GM19324 (cell line): ENCODE measurements around the gene LAMC1.

ENCODE experiments used
- ATAC-seq: cut with Tn5 transposase; IDR thresholded peaks from one replicate; pipeline ENCODE4 v1.9.1; 2021; ENCODE audit warnings: mild to moderate bottlenecking, moderate library complexity; ENCODE audit not compliant: unreplicated experiment, low FRiP score

LAMC1 gene

DNA sequence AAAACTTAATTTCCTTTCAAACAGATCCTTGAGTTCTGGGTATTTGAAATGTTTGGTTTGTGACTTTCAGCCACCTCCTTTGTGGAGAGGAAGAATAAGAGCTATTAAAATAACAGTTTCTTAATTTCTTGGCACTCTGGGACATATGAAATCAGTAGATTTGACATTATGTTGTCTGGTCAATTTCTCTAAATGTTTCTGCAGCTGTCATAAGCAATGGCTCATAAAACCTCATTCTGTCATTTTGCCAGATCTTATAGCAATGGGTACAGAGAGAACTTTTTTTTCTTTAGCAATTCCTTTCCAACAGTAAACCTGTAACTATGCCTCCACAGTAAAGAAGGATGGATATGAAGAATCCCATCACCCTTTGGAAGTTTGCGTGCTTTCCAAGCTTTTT is 52.6 kb downstream of the LAMC1 start:
- ATAC-seq: no peak

DNA sequence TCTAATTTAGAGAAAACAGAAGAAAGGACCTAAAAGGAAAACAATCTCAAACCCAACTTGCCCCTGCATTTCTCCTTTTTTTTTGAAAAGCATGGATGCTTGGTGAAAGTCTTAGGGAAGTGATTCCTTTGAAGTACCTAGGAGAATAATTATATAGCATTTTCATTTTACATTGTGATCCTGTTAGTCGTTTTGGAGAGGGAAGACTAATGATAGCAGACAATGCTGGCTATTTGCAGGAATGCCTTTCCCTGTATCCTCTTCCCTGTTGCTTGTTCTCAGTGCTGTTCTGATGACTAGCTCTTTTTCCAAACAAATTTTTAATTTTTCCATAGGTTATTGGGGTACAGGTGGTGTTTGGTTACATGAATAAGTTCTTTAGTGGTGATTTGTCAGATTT is 53.9 kb downstream of the LAMC1 start:
- no peak for ATAC-seq

DNA sequence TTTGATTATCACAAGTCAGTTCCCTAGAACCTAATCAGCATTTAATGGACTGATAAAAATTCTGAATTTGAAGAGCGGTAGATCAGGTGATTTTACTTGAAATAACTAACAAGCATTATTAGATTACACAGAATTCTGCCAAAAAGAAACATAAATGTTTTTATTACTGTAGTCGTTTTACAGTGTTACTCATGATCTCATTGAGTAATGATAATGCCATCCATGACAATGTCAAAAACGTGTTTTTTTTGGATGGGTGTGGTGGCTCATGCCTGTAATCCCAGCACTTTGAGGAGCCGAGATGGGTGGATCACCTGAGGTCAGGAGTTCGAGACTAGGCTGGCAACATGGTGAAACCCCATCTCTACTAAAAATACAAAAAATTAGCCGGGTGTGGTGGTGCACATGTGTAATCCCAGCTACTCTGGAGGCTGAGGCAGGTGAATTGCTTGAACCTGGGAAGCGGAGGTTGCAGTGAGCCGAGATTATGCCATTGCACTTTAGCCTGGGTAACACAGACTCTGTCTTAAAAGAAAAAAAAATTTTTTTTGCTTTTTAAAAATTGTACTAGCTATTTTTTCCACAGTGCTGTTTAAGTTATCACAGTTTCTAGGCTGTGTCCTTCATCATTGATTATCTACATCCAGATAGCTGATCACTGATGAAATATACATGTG is 56.6 kb downstream of the LAMC1 start:
- no peak for ATAC-seq

DNA sequence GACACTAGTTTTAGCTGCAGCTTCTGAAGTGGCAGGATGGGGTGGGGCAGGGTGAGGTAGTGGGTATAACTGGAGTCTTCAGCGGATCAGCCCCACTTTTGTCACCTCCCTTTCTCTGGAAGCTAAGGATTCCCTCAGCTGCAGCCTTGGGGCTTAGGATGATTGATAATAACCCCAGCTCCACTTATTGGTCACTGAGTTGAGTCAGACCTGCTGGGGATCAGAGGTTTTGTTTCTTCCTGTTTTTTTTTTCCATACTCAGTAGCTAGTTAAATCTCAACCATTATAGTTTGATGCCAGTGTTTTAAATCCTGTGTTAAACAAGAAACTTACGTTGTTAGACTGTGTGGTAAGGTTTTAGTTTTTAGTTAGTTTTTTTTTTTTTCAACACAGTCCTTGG is 57.2 kb downstream of the LAMC1 start:
- ATAC-seq: no peak

DNA sequence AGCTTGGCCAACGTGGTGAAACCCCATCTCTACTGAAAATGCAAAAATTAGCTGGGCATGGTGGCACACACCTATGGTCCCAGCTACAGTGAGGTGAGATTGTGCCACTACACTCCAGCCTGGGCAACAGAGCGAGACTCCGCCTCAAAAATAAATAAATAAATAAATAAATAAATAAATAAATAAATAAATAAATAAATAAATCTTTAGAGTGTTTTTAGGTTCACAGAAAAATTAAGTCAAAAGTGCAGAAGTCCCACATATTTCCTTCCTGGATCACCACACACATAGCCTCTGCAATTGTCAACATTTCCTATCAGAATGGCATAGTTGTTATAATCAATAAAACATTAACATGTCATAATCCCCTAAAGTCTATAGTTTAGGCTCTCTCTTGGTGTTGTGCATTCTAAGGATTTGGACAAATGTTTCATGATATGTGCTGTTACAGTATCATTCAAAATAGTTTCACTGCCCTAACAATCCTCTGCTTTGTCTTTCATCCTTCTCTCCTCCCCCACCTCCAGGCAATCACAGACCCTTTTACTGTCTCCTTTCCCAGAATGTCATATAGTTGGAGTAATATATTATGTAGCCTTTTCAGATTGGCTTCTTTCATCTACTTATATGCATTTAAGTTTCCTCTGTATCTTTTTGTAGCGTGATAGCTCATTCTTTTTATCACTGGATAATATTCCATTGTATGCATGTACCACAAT is 58.3 kb downstream of the LAMC1 start:
- ATAC-seq: no peak

DNA sequence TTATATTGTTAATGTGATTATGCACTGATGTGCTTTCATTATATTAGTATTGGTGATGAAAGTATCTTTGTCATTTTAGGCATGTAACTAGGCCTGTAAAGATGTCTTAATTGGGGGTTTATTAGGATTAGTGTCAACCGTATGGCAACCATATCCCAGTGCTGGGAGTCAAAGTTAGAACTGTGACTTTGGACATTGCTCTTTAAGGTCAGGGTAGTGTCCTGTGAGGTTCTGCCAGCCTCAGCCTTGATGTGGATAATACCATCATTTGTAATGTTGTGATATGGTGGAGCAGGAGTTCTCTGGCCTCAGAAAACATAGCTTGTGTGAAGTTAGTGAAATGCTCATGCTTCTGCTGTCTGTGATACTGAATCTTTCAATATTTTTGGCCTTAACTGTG is 59.4 kb downstream of the LAMC1 start:
- ATAC-seq: no peak

DNA sequence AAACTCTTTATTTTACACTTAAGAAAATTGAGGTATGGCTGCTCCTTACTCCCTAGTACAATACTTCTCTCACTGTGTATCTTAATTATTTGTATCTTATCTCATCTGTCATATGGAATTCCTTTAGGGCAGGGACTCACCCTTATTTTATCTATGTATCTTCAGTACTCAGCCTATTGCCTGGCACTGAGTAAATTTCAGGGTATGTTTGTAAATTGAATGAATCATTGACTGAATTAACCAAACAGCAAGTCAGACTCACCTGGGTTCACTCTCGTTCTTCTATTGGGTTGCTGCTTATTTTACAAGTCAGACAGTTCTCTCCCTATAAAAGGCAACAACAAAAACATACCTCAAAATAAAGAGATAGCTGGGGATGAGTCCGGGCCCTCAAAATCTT is 63.8 kb downstream of the LAMC1 start:
- ATAC-seq: no peak

DNA sequence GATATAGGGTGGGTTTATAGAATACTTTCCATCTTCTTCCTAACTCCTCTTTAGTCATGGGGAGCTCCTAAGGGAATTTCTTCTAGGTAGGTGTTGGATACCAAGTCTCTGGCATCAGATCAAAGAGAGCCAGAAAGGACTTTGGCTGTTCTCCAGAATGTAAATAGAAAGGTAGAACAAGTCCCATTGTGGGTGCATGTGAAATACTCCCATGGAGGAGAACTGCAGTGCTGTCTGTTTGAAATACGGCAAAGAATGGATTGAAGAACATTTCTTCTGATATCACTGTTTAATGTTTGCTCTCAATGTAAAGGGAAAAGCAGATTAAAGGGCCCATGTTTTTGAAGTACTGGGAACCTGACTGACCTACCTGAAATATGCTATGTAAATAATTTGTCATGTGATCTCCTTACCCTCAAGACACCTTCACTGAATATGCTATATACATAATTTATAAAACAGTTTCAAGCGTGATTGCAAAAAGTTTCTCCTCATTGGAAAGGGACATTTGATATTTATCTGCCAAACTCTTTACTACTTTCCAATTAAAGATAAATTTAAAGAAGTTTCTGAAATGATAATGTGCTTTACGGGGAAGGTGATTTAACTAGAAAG is 65.9 kb downstream of the LAMC1 start:
- ATAC-seq: no peak

DNA sequence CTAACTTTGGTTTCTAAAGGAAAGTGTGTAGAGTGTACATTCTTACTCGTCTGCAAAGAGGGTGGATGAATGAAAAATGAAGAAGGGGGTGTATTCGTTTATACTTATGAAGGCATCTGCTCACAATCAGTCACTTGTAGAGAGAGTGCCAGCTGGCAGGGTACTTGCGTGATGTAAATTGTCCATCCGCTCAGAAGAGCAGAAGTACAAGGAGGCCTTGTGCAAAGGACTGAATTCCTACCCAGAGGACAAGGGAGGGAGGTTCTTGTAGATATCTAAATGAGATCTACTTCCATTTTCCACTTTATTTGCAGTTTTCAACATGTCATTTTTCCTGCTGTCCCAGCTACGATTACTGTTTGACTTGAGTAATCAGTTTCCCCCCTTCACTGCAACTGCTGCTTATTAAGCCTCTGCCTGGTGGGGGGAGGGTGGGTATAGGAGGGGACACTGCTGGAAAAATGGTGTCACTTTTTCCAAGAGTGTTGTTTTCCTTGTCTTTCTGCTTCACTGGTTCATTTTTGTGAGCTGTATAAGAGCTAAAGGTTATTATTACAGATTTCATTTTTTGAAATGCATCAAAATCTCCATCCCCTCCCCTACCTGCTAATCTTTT is 67.3 kb downstream of the LAMC1 start:
- ATAC-seq: no peak

DNA sequence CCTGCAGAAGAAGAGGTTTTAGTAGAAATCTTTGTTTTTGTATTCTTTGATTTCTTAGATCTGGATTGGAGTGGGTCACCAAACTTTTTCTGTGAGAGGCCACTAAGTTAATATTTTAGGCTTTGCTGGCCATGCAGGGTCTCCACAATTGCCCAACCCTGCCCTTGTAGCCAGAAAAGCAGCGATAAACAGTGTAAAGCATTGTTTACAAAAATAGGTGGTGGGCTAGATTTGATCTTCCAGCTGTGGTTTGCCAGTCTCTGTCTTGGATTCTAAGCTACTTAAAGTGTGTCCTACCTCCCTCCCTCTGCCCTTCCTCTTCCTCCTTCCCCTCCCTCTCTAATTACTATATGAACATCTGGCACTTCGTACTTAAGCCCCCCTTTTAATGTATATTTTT is 68.0 kb downstream of the LAMC1 start:
- ATAC-seq: no peak

DNA sequence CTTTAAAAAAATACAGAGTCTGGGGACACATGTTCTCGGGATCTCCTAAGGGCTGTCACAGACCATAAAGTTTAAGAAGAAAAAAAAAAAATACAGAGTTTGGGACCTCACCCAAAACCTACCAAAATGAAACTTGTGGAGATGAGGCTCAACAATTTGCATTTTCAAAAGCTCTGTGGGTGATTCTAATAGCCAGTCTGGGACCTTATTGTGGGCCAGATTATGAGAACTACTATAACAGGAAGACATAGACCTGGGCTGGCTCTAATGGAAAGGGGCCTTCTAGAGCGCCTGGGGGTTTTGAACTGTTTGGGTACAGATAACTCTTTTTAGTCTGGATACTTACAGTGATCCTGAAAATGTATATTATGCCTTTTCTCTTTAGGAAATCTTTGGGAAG is 69.1 kb downstream of the LAMC1 start:
- no peak for ATAC-seq

DNA sequence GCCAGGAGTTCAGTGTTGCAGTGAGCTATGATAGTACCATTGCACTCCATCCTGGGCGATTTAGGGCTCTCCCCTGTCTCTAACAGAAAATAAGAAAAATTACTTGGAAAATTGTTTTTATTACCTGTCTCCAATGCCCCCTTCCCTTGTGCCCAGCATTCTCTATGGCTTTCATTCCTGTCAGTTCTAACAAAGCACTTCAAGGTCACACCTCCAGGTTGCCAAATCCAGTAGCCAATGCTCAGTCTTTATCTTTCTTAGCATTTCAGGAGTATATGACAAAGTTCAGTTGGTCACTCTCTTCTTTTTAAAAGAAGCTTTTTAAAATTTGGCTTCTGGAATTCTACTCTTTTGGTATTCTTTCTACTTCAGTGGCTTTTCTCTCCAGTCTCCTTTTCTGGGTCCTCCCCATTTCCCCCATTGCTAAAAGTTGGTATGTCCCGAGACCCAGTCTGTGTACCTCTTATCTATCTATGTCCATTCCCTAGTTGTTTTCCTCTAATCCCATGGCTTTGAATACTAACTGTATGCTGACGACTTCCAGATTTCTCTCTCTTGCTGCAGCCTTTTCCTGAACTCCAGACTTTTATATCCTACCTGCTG is 69.9 kb downstream of the LAMC1 start:
- no peak for ATAC-seq

DNA sequence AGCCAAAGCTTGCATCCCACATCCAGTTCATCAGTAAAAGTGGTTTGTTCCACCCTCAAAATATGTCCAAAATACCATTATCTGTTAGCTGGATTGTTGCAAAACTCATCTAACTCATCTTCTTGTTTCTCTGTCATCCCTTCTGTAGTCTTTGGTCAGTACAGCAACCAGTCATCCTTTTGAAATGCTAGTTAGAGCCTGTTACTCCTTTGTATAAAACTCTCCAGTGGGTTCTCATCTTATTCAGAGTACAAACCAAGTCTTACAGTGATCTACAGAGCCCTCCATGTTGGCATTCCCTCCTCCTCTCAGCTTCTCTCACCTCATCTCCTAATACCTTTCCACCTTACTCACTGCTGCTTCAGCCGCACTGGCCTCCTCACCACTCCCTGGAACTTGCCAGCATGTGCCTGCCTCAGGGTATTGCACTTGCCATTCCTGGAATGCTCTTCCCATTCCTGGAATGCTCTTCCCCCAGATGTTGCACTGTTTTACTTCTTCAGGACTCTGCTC is 70.6 kb downstream of the LAMC1 start:
- ATAC-seq: no peak

DNA sequence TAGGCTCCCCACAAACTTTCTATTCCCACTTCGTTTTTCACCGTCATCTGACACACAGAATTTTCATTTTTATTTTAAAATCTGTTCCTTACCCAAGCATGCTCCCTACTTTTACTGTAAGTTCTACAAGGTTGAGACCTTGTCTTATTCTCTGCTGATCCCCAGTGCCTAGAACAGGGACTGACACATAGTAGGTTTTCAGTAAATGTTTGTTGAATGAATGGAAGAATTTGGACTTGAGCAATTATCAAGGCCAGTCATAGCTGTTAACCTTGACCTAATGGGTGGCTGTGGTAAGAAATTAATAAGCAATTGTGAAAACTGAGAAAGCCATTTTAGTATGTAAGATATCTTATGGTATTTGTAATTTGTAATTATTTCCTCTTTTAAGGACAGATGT is 71.1 kb downstream of the LAMC1 start:
- no peak for ATAC-seq

DNA sequence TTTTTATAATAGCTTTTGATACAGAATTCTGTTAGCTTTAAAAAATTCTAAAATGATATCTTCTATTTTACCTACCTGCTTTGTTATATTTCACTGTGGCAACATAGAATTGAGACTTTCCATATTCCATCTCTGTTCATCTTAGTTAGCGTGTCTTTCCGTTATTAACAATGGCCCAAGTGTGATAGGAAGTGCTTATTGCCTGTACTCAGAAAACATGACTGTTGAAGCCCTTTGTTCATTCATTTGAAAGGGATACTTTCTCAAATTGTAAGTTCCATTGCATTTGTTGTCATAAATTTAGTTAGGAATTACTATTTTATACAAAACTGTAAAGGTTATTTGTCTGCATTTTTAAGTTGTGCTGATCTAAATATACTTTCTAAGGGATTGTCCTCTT is 73.1 kb downstream of the LAMC1 start:
- no peak for ATAC-seq

DNA sequence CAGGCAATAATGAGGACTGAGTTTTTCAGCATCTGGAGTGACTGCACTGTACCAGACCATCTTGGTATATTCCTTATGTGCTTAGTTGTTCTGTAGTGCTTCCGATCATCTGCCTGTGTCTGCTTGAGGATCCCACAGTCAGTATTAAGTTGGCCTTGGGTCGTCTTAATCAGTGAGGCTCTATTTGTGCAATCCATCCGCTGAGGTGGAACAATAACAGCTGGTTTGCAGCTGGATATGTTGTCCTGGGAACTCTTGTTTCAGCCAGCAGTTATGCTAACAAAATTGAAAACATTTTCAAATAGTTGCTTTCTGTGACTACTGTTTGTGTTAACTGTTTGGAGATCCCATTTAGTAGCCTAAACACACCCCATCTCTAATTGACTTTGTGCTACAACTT is 73.7 kb downstream of the LAMC1 start:
- ATAC-seq: no peak

DNA sequence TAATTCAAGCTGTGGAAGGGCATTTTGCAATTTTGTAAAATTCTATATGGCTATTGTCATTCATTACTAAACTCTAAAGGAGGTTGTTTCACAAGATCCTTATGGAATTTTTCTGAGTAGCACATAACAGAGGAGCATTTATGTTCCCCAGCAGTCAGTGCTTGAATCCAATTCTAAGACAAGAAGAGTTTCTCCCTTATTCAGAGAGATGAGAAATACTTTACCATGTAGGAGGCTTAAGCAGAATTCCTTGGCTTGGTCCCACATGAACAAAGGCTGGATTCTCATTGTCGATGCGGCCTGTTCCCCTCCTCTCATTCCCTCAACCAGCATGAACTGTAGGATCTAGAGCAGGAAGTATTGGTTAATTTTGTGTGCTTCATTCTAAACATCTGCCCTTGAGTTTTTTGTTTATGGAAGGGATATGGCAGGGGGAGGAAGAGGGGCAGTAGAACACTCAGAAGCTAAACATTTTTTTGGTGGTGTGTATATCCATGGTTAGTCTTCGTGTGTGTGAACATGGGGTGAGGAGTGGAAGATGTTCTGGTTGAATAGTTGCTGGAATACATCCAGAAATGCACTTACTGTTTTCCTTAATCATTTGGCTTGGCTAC is 74.3 kb downstream of the LAMC1 start:
- no peak for ATAC-seq

DNA sequence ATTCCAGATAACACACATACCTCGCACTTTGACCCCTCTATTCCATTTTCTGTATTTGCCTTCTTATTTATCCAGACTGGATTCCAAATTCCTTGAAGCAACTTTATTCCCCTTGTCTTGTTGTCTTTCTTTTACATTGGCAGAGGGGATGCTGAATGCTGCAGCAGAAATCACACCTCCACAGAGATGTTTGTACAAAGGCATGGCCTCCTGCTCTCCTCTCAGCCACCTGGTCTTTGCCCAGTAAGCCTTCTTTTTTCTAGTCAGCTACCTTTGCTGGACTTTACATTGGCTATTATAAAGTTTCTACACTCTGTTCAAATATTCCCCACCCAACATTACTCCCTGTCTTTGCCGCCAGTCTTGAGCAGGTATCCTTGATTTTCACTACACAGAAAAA is 75.1 kb downstream of the LAMC1 start:
- no peak for ATAC-seq

DNA sequence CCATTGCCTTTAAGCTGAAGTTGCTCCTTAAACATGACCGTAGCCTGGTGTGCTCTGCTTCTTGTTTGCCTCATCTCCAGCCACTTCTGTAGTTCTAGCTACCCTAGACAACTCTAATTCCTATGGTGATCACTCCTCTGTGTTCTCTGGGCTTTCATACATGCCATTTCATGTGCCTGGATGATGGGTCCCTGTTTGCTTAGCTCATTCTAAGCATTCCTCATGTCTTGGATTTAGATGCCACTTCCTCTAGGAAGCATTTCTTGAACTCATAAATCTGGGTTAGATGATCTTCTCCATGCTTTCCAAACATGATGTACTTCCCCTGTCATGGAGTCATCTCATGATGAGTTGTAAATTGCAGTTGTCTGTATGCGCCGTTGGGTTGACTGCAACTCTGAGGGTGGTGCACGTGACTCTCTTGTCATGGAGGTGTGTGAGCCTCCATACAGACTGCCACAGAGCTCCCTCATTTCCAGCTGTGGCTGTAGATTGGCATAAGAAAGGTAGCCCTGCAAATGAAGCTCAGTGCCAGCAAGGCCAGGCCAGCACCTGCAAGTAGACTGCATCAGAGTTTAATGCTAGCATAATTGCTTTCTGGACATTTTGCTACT is 77.2 kb downstream of the LAMC1 start:
- no peak for ATAC-seq

DNA sequence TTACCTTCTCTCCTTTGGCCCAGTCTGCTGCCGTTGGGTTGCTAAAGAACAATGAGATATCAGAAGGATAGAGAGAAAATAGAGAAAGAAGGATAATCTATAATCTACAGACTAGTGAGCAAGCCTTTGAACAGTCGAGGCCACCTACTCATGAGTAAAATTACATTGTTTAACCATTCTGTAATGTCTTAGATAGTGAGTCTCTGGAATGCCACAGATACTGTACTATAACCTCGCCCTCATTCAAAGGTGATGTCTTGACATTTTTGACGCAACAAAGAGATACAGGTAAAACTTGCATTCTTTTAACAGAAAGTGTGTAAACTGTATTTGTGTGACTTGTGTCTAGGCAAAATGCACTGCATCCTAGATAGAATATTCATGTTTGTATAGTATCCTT is 77.9 kb downstream of the LAMC1 start:
- no peak for ATAC-seq
